WTC11 (cell line): ENCODE data around the gene SLC16A7. TPM values are rescaled to one million over a fixed set of nuclear protein-coding genes. Genes with fewer than 3 reads are reported as not detected.

Source experiments
- ATAC-seq: fragments of 200-7000 bp; cut with Tn5 transposase; 2 replicates; pipeline ENCODE4 v1.10.0; 2021; ENCODE audit warnings: mild to moderate bottlenecking, moderate library complexity
- CTCF ChIA-PET: fragments of 300-600 bp; sonication (Branson Sonifier 250); formaldehyde crosslinking; loops from one replicate; lab custom pipeline; 2021; ENCODE audit warnings: antibody characterized with exemption; lab: Charles Lee
- POLR2A ChIA-PET: fragments of 350-600 bp; sonication (Branson Sonifier 250); formaldehyde crosslinking; loops from one replicate; lab custom pipeline; 2021; ENCODE audit warnings: antibody characterized with exemption; lab: Charles Lee
- DNase-seq: peaks from one replicate; pipeline ENCODE4 v3.0.0; 2021; ENCODE audit warnings: low spot score
- H3K27ac Mint-ChIP-seq: 2 replicates; pipeline ENCODE4 v1.8.0; 2021; ENCODE audit warnings: mixed read lengths
- H3K27me3 Mint-ChIP-seq: 2 replicates; pipeline ENCODE4 v1.8.0; 2021; ENCODE audit warnings: low read depth, mild to moderate bottlenecking, moderate library complexity, mixed read lengths
- H3K36me3 Mint-ChIP-seq: 2 replicates; pipeline ENCODE4 v1.8.0; 2021; ENCODE audit warnings: mixed read lengths
- H3K4me1 Mint-ChIP-seq: 2 replicates; pipeline ENCODE4 v1.8.0; 2022; ENCODE audit warnings: mixed read lengths
- H3K4me3 Mint-ChIP-seq: 2 replicates; pipeline ENCODE4 v1.8.0; 2021; ENCODE audit warnings: mild to moderate bottlenecking, moderate library complexity, mixed read lengths
- H3K9me3 Mint-ChIP-seq: 2 replicates; pipeline ENCODE4 v1.8.0; 2021; ENCODE audit warnings: mixed read lengths
- CREM ChIP-seq: sonication (generic); formaldehyde crosslinking; IDR thresholded peaks from 2 replicates; pipeline ENCODE4 v1.8.1; 2022; ENCODE audit warnings: mild to moderate bottlenecking, missing genetic modification reagents, moderate library complexity
- NFE2L1 ChIP-seq: sonication (generic); formaldehyde crosslinking; IDR thresholded peaks from 2 replicates; pipeline ENCODE4 v1.8.1; 2023; ENCODE audit warnings: missing genetic modification reagents
- NR1H2 ChIP-seq: sonication (generic); formaldehyde crosslinking; IDR thresholded peaks from 2 replicates; pipeline ENCODE4 v1.9.0; 2021; ENCODE audit warnings: mild to moderate bottlenecking, moderate library complexity, missing genetic modification reagents
- PRRX2 ChIP-seq: fragments of 250-450 bp; sonication (Bioruptor Pico); IDR thresholded peaks from 2 replicates; pipeline ENCODE4 v1.8.0; 2021; ENCODE audit warnings: mild to moderate bottlenecking
- ZNF416 ChIP-seq: fragments of 250-450 bp; sonication (Bioruptor Pico); IDR thresholded peaks from 2 replicates; pipeline ENCODE4 v1.9.0; 2021; ENCODE audit warnings: mild to moderate bottlenecking, inconsistent platforms
- total RNA-seq: library from RNA; stranded (reverse); gene quantifications from 3 replicates; pipeline ENCODE4 v1.2.3, GENCODE V29; 2021
- TF ChIP-seq, protein P1 (sequence below): sonication (generic); formaldehyde crosslinking; conservative IDR thresholded peaks from 2 replicates; pipeline ENCODE4 v1.8.1; 2022; ENCODE audit warnings: mild to moderate bottlenecking, missing genetic modification reagents
- TF ChIP-seq, protein P2 (sequence below): sonication (generic); formaldehyde crosslinking; IDR thresholded peaks from 2 replicates; pipeline ENCODE4 v1.8.0; 2022; ENCODE audit warnings: missing genetic modification reagents
- TF ChIP-seq, protein P3 (sequence below): fragments of 250-450 bp; sonication (Bioruptor Pico); IDR thresholded peaks from 2 replicates; pipeline ENCODE4 v1.9.0; 2021; ENCODE audit warnings: mild to moderate bottlenecking, borderline replicate concordance
- TF ChIP-seq, protein P4 (sequence below): sonication (generic); formaldehyde crosslinking; IDR thresholded peaks from 2 replicates; pipeline ENCODE4 v1.8.1; 2023; ENCODE audit warnings: mild to moderate bottlenecking, missing genetic modification reagents, moderate library complexity
- TF ChIP-seq, protein P5 (sequence below): sonication (generic); formaldehyde crosslinking; IDR thresholded peaks from 2 replicates; pipeline ENCODE4 v1.8.1; 2023; ENCODE audit warnings: mild to moderate bottlenecking, missing genetic modification reagents
- TF ChIP-seq, protein P6 (sequence below): sonication (generic); formaldehyde crosslinking; IDR thresholded peaks from 2 replicates; pipeline ENCODE4 v1.8.1; 2023; ENCODE audit warnings: mild to moderate bottlenecking, moderate library complexity, missing genetic modification reagents
- TF ChIP-seq, protein P7 (sequence below): sonication (generic); formaldehyde crosslinking; IDR thresholded peaks from 2 replicates; pipeline ENCODE4 v1.8.0; 2022; ENCODE audit warnings: mild to moderate bottlenecking, missing genetic modification reagents

The SLC16A7 gene
- total RNA-seq, 1 experiment from 2014 or later, result 3.4 TPM

DNA sequence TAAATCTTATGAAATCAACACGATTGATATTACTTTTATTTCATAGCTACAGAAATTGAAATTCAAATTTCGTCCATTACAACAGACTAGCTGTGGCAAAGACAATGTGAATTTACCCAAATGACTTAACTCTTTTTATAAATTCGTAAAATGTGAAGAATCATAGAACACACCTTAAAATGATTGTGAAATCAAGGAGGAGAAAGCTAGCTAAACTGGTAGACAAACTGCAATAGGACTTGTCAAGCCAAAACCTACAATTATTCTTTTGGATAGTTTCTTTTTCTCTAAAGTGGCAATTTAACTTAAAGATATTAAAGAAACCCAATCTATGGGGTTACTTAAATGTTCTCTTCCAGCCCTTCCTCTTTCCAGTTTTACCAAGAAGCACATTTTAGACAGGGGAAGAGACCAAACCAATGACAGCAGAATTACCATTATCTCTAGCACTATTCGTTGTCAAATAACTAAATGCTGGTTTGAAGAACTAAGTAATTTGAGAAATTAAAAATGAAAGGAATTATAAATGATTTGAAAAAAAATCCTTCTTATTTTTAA lies 807 bp upstream of the SLC16A7 start:
- no peak for DNase-seq
- peaks cover 23% of the 10 kb centered on the region for H3K4me1 Mint-ChIP-seq
- H3K4me3 Mint-ChIP-seq, result peak overlapping the region; percentile 78
- CTCF ChIA-PET, result interaction anchor here (1.2 to 1.5 kb wide), 5 partner anchors 14 to 481 kb away, joined by 3 to 6 read pairs (median 3); no protein-coding TSS in a partner anchor
- peaks cover 40% of the 10 kb centered on the region for H3K27me3 Mint-ChIP-seq
- no peak overlapping the region for H3K27ac Mint-ChIP-seq
- no peaks in the 10 kb centered on the region for H3K36me3 Mint-ChIP-seq
- ATAC-seq, result no peak
- no peaks in the 10 kb centered on the region for H3K9me3 Mint-ChIP-seq
- TF ChIP-seq, protein P1, sequence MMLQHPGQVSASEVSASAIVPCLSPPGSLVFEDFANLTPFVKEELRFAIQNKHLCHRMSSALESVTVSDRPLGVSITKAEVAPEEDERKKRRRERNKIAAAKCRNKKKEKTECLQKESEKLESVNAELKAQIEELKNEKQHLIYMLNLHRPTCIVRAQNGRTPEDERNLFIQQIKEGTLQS (CRISPR knock-in tag), result no peak
- TF ChIP-seq, all 79 proteins: peak for 0
- POLR2A ChIA-PET, result no interaction called here

DNA sequence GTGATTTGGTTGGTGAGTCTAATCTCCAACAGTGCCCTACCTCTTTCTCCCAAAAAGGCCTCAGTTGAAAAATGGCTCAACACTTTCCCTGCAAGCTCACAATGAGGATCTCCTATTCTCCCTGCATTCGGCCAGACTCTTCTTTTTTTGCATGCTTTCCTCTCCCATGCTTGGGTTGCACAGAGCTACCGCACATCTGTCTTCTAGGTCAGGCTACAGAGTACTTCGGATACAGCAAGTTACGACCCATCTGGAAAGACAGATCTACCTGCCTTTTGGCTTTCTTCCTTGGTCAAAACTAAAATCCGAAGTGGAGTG lies 305 bp upstream of the SLC16A7 start:
- Mint-ChIP-seq H3K27me3 (peaks cover 40% of the 10 kb centered on the region), H3K36me3 (no peaks in the 10 kb centered on the region), H3K27ac (no peak overlapping the region), H3K9me3 (no peaks in the 10 kb centered on the region), H3K4me3 (peak overlapping the region; percentile 78), H3K4me1 (peaks cover 23% of the 10 kb centered on the region)
- DNase-seq (no peak), ATAC-seq (no peak)
- ChIA-PET POLR2A (no interaction called here), CTCF (interaction anchor here (1.2 to 1.5 kb wide), 6 partner anchors 14 to 482 kb away, joined by 3 to 6 read pairs (median 3); no protein-coding TSS in a partner anchor)
- TF ChIP-seq CREM (CRISPR knock-in tag), result no peak
- TF ChIP-seq, protein P2, sequence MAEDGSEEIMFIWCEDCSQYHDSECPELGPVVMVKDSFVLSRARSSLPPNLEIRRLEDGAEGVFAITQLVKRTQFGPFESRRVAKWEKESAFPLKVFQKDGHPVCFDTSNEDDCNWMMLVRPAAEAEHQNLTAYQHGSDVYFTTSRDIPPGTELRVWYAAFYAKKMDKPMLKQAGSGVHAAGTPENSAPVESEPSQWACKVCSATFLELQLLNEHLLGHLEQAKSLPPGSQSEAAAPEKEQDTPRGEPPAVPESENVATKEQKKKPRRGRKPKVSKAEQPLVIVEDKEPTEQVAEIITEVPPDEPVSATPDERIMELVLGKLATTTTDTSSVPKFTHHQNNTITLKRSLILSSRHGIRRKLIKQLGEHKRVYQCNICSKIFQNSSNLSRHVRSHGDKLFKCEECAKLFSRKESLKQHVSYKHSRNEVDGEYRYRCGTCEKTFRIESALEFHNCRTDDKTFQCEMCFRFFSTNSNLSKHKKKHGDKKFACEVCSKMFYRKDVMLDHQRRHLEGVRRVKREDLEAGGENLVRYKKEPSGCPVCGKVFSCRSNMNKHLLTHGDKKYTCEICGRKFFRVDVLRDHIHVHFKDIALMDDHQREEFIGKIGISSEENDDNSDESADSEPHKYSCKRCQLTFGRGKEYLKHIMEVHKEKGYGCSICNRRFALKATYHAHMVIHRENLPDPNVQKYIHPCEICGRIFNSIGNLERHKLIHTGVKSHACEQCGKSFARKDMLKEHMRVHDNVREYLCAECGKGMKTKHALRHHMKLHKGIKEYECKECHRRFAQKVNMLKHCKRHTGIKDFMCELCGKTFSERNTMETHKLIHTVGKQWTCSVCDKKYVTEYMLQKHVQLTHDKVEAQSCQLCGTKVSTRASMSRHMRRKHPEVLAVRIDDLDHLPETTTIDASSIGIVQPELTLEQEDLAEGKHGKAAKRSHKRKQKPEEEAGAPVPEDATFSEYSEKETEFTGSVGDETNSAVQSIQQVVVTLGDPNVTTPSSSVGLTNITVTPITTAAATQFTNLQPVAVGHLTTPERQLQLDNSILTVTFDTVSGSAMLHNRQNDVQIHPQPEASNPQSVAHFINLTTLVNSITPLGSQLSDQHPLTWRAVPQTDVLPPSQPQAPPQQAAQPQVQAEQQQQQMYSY (CRISPR knock-in tag), result peak; percentile 87

DNA sequence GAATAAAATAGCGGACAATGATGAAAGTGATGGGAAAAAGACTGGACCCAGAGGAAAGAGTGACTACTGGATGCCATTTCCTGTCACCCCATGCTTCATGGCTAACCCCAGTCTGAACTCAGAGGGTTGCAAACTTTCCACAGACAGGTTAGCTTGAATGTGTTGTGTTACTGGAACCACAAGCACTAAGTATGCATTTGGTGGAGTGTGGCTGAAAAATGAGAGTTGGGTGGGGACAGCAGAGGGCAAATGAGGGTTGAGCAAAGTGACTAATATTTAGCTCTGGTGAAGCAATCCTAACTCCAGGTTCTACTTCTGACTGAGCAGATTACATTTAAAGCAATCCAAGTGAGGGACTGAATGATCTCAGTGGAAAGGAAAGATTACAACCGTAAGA lies 1.6 kb downstream of the SLC16A7 start:
- no peaks in the 10 kb centered on the region for H3K36me3 Mint-ChIP-seq

More for the DNA sequence above, 1.6 kb downstream of the SLC16A7 start:
- no peak for DNase-seq
- Mint-ChIP-seq H3K9me3 (no peaks in the 10 kb centered on the region), H3K4me1 (peaks cover 23% of the 10 kb centered on the region), H3K4me3 (peak overlapping the region; percentile 78), H3K27me3 (peaks cover 40% of the 10 kb centered on the region), H3K27ac (no peak overlapping the region)
- POLR2A ChIA-PET, result no interaction called here
- ATAC-seq, result no peak
- TF ChIP-seq, protein P3, sequence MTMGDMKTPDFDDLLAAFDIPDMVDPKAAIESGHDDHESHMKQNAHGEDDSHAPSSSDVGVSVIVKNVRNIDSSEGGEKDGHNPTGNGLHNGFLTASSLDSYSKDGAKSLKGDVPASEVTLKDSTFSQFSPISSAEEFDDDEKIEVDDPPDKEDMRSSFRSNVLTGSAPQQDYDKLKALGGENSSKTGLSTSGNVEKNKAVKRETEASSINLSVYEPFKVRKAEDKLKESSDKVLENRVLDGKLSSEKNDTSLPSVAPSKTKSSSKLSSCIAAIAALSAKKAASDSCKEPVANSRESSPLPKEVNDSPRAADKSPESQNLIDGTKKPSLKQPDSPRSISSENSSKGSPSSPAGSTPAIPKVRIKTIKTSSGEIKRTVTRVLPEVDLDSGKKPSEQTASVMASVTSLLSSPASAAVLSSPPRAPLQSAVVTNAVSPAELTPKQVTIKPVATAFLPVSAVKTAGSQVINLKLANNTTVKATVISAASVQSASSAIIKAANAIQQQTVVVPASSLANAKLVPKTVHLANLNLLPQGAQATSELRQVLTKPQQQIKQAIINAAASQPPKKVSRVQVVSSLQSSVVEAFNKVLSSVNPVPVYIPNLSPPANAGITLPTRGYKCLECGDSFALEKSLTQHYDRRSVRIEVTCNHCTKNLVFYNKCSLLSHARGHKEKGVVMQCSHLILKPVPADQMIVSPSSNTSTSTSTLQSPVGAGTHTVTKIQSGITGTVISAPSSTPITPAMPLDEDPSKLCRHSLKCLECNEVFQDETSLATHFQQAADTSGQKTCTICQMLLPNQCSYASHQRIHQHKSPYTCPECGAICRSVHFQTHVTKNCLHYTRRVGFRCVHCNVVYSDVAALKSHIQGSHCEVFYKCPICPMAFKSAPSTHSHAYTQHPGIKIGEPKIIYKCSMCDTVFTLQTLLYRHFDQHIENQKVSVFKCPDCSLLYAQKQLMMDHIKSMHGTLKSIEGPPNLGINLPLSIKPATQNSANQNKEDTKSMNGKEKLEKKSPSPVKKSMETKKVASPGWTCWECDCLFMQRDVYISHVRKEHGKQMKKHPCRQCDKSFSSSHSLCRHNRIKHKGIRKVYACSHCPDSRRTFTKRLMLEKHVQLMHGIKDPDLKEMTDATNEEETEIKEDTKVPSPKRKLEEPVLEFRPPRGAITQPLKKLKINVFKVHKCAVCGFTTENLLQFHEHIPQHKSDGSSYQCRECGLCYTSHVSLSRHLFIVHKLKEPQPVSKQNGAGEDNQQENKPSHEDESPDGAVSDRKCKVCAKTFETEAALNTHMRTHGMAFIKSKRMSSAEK (CRISPR knock-in tag), result no peak
- TF ChIP-seq NR1H2 (CRISPR knock-in tag) (no peak), NFE2L1 (CRISPR knock-in tag) (no peak), PRRX2 (CRISPR knock-in tag) (no peak), ZNF416 (CRISPR knock-in tag) (no peak)
- TF ChIP-seq, protein P4, sequence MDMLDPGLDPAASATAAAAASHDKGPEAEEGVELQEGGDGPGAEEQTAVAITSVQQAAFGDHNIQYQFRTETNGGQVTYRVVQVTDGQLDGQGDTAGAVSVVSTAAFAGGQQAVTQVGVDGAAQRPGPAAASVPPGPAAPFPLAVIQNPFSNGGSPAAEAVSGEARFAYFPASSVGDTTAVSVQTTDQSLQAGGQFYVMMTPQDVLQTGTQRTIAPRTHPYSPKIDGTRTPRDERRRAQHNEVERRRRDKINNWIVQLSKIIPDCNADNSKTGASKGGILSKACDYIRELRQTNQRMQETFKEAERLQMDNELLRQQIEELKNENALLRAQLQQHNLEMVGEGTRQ (CRISPR knock-in tag), result no peak
- TF ChIP-seq, protein P5, sequence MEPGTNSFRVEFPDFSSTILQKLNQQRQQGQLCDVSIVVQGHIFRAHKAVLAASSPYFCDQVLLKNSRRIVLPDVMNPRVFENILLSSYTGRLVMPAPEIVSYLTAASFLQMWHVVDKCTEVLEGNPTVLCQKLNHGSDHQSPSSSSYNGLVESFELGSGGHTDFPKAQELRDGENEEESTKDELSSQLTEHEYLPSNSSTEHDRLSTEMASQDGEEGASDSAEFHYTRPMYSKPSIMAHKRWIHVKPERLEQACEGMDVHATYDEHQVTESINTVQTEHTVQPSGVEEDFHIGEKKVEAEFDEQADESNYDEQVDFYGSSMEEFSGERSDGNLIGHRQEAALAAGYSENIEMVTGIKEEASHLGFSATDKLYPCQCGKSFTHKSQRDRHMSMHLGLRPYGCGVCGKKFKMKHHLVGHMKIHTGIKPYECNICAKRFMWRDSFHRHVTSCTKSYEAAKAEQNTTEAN (CRISPR knock-in tag), result no peak
- TF ChIP-seq, protein P6, sequence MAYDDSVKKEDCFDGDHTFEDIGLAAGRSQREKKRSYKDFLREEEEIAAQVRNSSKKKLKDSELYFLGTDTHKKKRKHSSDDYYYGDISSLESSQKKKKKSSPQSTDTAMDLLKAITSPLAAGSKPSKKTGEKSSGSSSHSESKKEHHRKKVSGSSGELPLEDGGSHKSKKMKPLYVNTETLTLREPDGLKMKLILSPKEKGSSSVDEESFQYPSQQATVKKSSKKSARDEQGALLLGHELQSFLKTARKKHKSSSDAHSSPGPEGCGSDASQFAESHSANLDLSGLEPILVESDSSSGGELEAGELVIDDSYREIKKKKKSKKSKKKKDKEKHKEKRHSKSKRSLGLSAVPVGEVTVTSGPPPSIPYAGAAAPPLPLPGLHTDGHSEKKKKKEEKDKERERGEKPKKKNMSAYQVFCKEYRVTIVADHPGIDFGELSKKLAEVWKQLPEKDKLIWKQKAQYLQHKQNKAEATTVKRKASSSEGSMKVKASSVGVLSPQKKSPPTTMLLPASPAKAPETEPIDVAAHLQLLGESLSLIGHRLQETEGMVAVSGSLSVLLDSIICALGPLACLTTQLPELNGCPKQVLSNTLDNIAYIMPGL, result no peak
- TF ChIP-seq, protein P7, sequence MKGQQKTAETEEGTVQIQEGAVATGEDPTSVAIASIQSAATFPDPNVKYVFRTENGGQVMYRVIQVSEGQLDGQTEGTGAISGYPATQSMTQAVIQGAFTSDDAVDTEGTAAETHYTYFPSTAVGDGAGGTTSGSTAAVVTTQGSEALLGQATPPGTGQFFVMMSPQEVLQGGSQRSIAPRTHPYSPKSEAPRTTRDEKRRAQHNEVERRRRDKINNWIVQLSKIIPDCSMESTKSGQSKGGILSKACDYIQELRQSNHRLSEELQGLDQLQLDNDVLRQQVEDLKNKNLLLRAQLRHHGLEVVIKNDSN (CRISPR knock-in tag), result no peak
- CTCF ChIA-PET, result no interaction called here
